Spleen (tissue), 11 donors: ENCODE results near the gene GMCL2. TPM values are rescaled to one million over a fixed set of nuclear protein-coding genes. Genes with fewer than 3 reads are reported as not detected.
"Not testable (repeated sequence)": the region's sequence is repeated elsewhere in the genome, so short reads cannot be mapped to it uniquely, and the experiment has no call there.

Experiments used
- DNase-seq: peaks from one replicate; pipeline ENCODE4 v3.0.0-alpha.2; 2020
- H3K27ac ChIP-seq, 8 donors: fragments of 200-600 bp; sonication (generic) in 7 of 8; 1 replicate in 4 of 8; 2 replicates in 4 of 8; pipeline versions ENCODE4 v1.5.0 to v1.8.0; 2016 to 2021; ENCODE audit warnings: inconsistent platforms in 4 of 8, mild to moderate bottlenecking in 4 of 8, moderate library complexity in 1 of 8
- H3K27me3 ChIP-seq, 7 donors: fragments of 200-600 bp; sonication (generic) in 6 of 7; replicated peaks in 1 of 7; 1 replicate in 4 of 7; 2 replicates in 3 of 7; pipeline versions ENCODE4 v1.5.0 to v1.8.0; 2016 to 2021; ENCODE audit warnings: inconsistent platforms in 3 of 7, mild to moderate bottlenecking in 1 of 7
- H3K36me3 ChIP-seq, 6 donors: fragments of 200-600 bp; sonication (generic) in 5 of 6; 1 replicate in 4 of 6; 2 replicates in 2 of 6; pipeline versions ENCODE4 v1.5.0 to v1.8.0; 2016 to 2021; ENCODE audit warnings: inconsistent platforms in 2 of 6
- H3K4me1 ChIP-seq, 6 donors: fragments of 200-600 bp; sonication (generic) in 5 of 6; 1 replicate in 3 of 6; 2 replicates in 3 of 6; pipeline versions ENCODE4 v1.5.0 to v1.8.0; 2016 to 2021; ENCODE audit warnings: inconsistent platforms in 3 of 6
- H3K4me3 ChIP-seq, 8 donors: fragments of 200-600 bp; sonication (generic) in 7 of 8; 1 replicate in 4 of 8; 2 replicates in 4 of 8; pipeline versions ENCODE4 v1.5.0 to v1.8.0; 2016 to 2021; ENCODE audit warnings: inconsistent platforms in 4 of 8, mild to moderate bottlenecking in 4 of 8, moderate library complexity in 2 of 8
- H3K9me3 ChIP-seq, 8 donors: fragments of 200-600 bp; sonication (generic) in 7 of 8; 1 replicate in 4 of 8; 2 replicates in 4 of 8; pipeline versions ENCODE4 v1.5.0 to v1.8.0; 2016 to 2021; ENCODE audit warnings: inconsistent platforms in 4 of 8
- CTCF ChIP-seq, 11 experiments: fragments of 200-600 bp in 7 of 11; fragments of 450-650 bp in 4 of 11; sonication (generic) in 4 of 11; IDR thresholded peaks in 8 of 11; conservative IDR thresholded peaks in 3 of 11; 1 replicate in 7 of 11; 2 replicates in 4 of 11; pipeline versions ENCODE4 v1.4.0 to v1.8.0; 2016 to 2021; ENCODE audit warnings: antibody characterized with exemption in 11 of 11, inconsistent platforms in 4 of 11, mild to moderate bottlenecking in 1 of 11
- POLR2A ChIP-seq, 3 donors: fragments of 450-650 bp; IDR thresholded peaks; one replicate each; pipeline ENCODE4 v1.5.1; 2017; ENCODE audit warnings: antibody characterized with exemption in 3 of 3, mild to moderate bottlenecking in 1 of 3
- POLR2AphosphoS5 ChIP-seq, 3 donors: sonication (generic); formaldehyde crosslinking; IDR thresholded peaks; one replicate each; pipeline ENCODE4 v1.5.1; 2017; ENCODE audit warnings: antibody characterized with exemption in 3 of 3
- WGBS, 5 donors: extraction: QIAGEN DNeasy Blood & Tissue Kit in 3 of 5; methylation state at CpG; one replicate each; pipeline versions ENCODE4 v1.1.5 to v1.1.7; 2013 to 2018; 5-methylcytosine and 5-hydroxymethylcytosine counted together
- intact Hi-C: fragments of 100-400 bp; cut with DNase I; formaldehyde crosslinking; loops from one replicate; pipeline ENCODE4 v1.15.0; 2023; ENCODE audit warnings: low total_unique reads
- polyA plus RNA-seq, 3 donors: library from polyadenylated mRNA; stranded (reverse); fragments of 200-250 nt; gene quantifications; one replicate each; pipeline ENCODE4 v1.2.1, GENCODE V29; 2013
- total RNA-seq, 7 donors: library from RNA; depleted of rRNA in 3 of 7; stranded (reverse); fragments of >200 nt in 3 of 7; fragmentation: NEBNext Ultra II Directional in 4 of 7; extraction: Animal tissue kit (Norgen Biotek cat#: 25700) in 4 of 7; gene quantifications; one replicate each; pipeline versions ENCODE4 v1.1.0 to v1.2.1, GENCODE V29; 2016 to 2021
- donor health status: healthy with polysubstance abuse.
- donor health status: DM: no; HTN: no; CAD: no; lungs with moderate emphysema.
- donor health status: DM: no; HTN: no; CAD: no.
- donor health status: Bipolar disorder and iron deficiency.
- donor health status: healthy.
- donor health status: DM: no; HTN: no; CAD: no.
- donor health status: DM: yes; HTN: yes; CAD: no.

GMCL2 gene
- total and polyA plus RNA-seq, 10 donors = 0.03 TPM; not detected in 9

- Histone ChIP-seq H3K9me3 (no peaks in the 10 kb centered on the region), H3K4me1 (peaks cover 13 to 50% (median 38%) of the 10 kb centered on the region in 6 donors), H3K36me3 (peaks cover 0 to 11% (median 6%) of the 10 kb centered on the region in 6 donors), H3K27me3 (no peaks in the 10 kb centered on the region), H3K27ac (peak overlapping the region in 5 of 8 donors; percentile 30 to 69 (median 63)), H3K4me3 (no peak overlapping the region)
- TF ChIP-seq POLR2AphosphoS5 (IDR thresholded peaks at IDR 0.05) (peak in 2 of 3 donors; percentile 28 to 34), CTCF (IDR thresholded peaks at IDR 0.05 in 8 of 11, conservative IDR thresholded peaks at IDR 0.05 in 3 of 11) (no peak)
- intact Hi-C loops = no loop called here
- WGBS, 5 donors = 16 to 44% (median 17%) methylated on average over 2 of the region's 2 CpGs
- DNase-seq = no peak
Observed at GRCh38 chr5:178201927-178202235, 14.7 kb upstream of the GMCL2 start.

- Histone ChIP-seq H3K4me3 (no peak overlapping the region), H3K36me3 (peaks cover 0 to 6% (median 1%) of the 10 kb centered on the region in 6 donors), H3K27me3 (no peaks in the 10 kb centered on the region), H3K27ac (peak overlapping the region in 2 of 8 donors; percentile 60 to 69), H3K4me1 (peaks cover 9 to 45% (median 33%) of the 10 kb centered on the region in 6 donors), H3K9me3 (no peaks in the 10 kb centered on the region)
- TF ChIP-seq POLR2A (IDR thresholded peaks at IDR 0.05) (no peak), CTCF (IDR thresholded peaks at IDR 0.05 in 8 of 11, conservative IDR thresholded peaks at IDR 0.05 in 3 of 11) (no peak), POLR2AphosphoS5 (IDR thresholded peaks at IDR 0.05) (no peak)
- WGBS, 5 donors = 84 to 89% (median 88%) methylated on average over 14 of the region's 14 CpGs
- no peak for DNase-seq
- intact Hi-C loops = no loop called here
Observed at GRCh38 chr5:178201221-178201926, 14.2 kb upstream of the GMCL2 start.

- intact Hi-C loops = no loop called here
- H3K36me3 ChIP-seq = no peaks in the 10 kb centered on the region
- H3K9me3 ChIP-seq = no peaks in the 10 kb centered on the region
- no peak overlapping the region for H3K4me3 ChIP-seq
- H3K4me1 ChIP-seq = peaks cover 0 to 34% (median 22%) of the 10 kb centered on the region in 6 donors
- no peak overlapping the region for H3K27ac ChIP-seq
- no peaks in the 10 kb centered on the region for H3K27me3 ChIP-seq
- no peak for DNase-seq
- TF ChIP-seq POLR2AphosphoS5 (IDR thresholded peaks at IDR 0.05) = no peak
- TF ChIP-seq POLR2A (IDR thresholded peaks at IDR 0.05) = no peak
- TF ChIP-seq CTCF (IDR thresholded peaks at IDR 0.05 in 8 of 11, conservative IDR thresholded peaks at IDR 0.05 in 3 of 11) = no peak
- 66 to 78% (median 71%) methylated on average over 12 of the region's 12 CpGs for WGBS, 5 donors
Observed at GRCh38 chr5:178199581-178200434, 12.6 kb upstream of the GMCL2 start.

- no peak for DNase-seq
- H3K4me3 ChIP-seq = no peak overlapping the region
- no peaks in the 10 kb centered on the region for H3K36me3 ChIP-seq
- intact Hi-C loops = no loop called here
- no peak overlapping the region for H3K27ac ChIP-seq
- peaks cover 0 to 8% (median 0%) of the 10 kb centered on the region in 7 donors for H3K27me3 ChIP-seq
- WGBS, 5 donors = 52 to 76% (median 64%) methylated on average over 11 of the region's 11 CpGs
- no peak for TF ChIP-seq POLR2A (IDR thresholded peaks at IDR 0.05)
- TF ChIP-seq POLR2AphosphoS5 (IDR thresholded peaks at IDR 0.05) = no peak
- no peak for TF ChIP-seq CTCF (IDR thresholded peaks at IDR 0.05 in 8 of 11, conservative IDR thresholded peaks at IDR 0.05 in 3 of 11)
- H3K4me1 ChIP-seq = peaks cover 0 to 38% (median 22%) of the 10 kb centered on the region in 6 donors
- no peaks in the 10 kb centered on the region for H3K9me3 ChIP-seq
Observed at GRCh38 chr5:178198706-178199105, 11.5 kb upstream of the GMCL2 start.

- H3K4me3 ChIP-seq, H3K27ac ChIP-seq, DNase-seq, H3K9me3 ChIP-seq, intact Hi-C loops, H3K36me3 ChIP-seq: not testable (repeated sequence)
- Histone ChIP-seq H3K27me3 (peaks cover 0 to 13% (median 0%) of the 10 kb centered on the region in 7 donors), H3K4me1 (peaks cover 0 to 41% (median 22%) of the 10 kb centered on the region in 6 donors)
- WGBS, 5 donors = 70 to 88% (median 73%) methylated on average over 10 to 11 of the region's 11 CpGs
Observed at GRCh38 chr5:178198151-178198550, 11.0 kb upstream of the GMCL2 start.
